ENCODE data around the gene SMOC2.
"Not testable (repeated sequence)": the region's sequence is repeated elsewhere in the genome, so short reads cannot be mapped to it uniquely, and the experiment has no call there.

DNA sequence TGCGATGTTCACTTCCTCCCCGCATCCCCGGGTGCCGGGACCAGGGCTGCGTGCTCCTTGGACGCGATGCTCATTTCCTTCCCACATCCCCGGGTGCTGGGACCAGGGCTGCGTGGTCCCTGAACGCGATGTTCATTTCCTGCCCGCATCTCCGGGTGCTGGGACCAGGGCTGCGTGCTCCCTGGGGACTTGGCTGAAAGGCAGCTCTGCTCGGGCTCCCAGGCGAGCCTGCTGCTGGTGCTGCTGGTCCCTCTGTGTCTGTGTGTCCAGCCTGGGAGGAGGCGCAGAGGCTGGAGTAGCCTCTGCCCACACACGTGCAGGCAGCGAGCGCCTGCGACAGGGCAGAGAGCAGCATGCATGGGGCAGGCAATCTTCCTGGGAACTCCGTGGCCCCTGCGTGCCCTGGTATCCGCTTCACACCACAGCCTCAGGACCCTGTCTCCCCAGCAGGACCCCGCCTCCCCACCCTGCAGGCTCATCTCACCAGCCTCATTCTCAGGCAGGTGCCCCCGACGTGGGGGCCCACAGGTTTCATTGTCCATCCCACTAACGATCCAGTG, 132.4 kb downstream of the SMOC2 start:
- TF ChIP-seq POLR2A (IDR thresholded peaks at IDR 0.05) = not testable (repeated sequence)
- TF ChIP-seq, protein P1, sequence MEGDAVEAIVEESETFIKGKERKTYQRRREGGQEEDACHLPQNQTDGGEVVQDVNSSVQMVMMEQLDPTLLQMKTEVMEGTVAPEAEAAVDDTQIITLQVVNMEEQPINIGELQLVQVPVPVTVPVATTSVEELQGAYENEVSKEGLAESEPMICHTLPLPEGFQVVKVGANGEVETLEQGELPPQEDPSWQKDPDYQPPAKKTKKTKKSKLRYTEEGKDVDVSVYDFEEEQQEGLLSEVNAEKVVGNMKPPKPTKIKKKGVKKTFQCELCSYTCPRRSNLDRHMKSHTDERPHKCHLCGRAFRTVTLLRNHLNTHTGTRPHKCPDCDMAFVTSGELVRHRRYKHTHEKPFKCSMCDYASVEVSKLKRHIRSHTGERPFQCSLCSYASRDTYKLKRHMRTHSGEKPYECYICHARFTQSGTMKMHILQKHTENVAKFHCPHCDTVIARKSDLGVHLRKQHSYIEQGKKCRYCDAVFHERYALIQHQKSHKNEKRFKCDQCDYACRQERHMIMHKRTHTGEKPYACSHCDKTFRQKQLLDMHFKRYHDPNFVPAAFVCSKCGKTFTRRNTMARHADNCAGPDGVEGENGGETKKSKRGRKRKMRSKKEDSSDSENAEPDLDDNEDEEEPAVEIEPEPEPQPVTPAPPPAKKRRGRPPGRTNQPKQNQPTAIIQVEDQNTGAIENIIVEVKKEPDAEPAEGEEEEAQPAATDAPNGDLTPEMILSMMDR (IDR thresholded peaks at IDR 0.05) = not testable (repeated sequence)
